HG03439 (cell line): ENCODE results near the gene RNU5B-1.

Source experiments
- ATAC-seq: cut with Tn5 transposase; IDR thresholded peaks from one replicate; pipeline ENCODE4 v1.9.1; 2021; ENCODE audit warnings: mild to moderate bottlenecking, moderate library complexity; ENCODE audit not compliant: unreplicated experiment

RNU5B-1 gene

GRCh38 chr15:65327651-65328393 is 23.3 kb downstream of the RNU5B-1 start:
- no peak for ATAC-seq

- ATAC-seq, result no peak
These were observed 24.2 kb downstream of the RNU5B-1 start for GRCh38 chr15:65328506-65329287.

GRCh38 chr15:65329288-65329983 is 25.0 kb downstream of the RNU5B-1 start:
- ATAC-seq, result no peak

- no peak for ATAC-seq
These were observed 25.7 kb downstream of the RNU5B-1 start for GRCh38 chr15:65329984-65330735.

GRCh38 chr15:65330934-65331645 is 26.6 kb downstream of the RNU5B-1 start:
- no peak for ATAC-seq

- no peak for ATAC-seq
These were observed 27.3 kb downstream of the RNU5B-1 start for GRCh38 chr15:65331811-65332210.

GRCh38 chr15:65332391-65333147 is 28.1 kb downstream of the RNU5B-1 start:
- ATAC-seq, result no peak

- no peak for ATAC-seq
These were observed 28.8 kb downstream of the RNU5B-1 start for GRCh38 chr15:65333148-65333820.

- no peak for ATAC-seq
These were observed 29.4 kb downstream of the RNU5B-1 start for GRCh38 chr15:65333856-65334255.

GRCh38 chr15:65334586-65335231 is 30.2 kb downstream of the RNU5B-1 start:
- ATAC-seq, result no peak

GRCh38 chr15:65335278-65336055 is 31.0 kb downstream of the RNU5B-1 start:
- ATAC-seq, result no peak

- no peak for ATAC-seq
These were observed 32.3 kb downstream of the RNU5B-1 start for GRCh38 chr15:65336493-65337435.

GRCh38 chr15:65337436-65338070 is 33.1 kb downstream of the RNU5B-1 start:
- ATAC-seq, result no peak

- ATAC-seq, result no peak
These were observed 33.9 kb downstream of the RNU5B-1 start for GRCh38 chr15:65338366-65338765.

- no peak for ATAC-seq
These were observed 34.3 kb downstream of the RNU5B-1 start for GRCh38 chr15:65338823-65339222.

GRCh38 chr15:65339416-65339815 is 34.9 kb downstream of the RNU5B-1 start:
- ATAC-seq, result no peak
